Thyroid gland (tissue), 4 donors: ENCODE measurements around the gene PDGFRB. TPM values are rescaled to one million over a fixed set of nuclear protein-coding genes. Genes with fewer than 3 reads are reported as not detected.

ENCODE experiments used
- DNase-seq, 2 donors: peaks; one replicate each; pipeline ENCODE4 v3.0.0-alpha.2; 2019
- H3K27ac ChIP-seq, 3 donors: fragments of 200-600 bp; sonication (generic); 1 replicate in 2 of 3; 2 replicates in 1 of 3; pipeline ENCODE4 v1.5.1; 2016 to 2019; ENCODE audit warnings: mild to moderate bottlenecking in 1 of 3, moderate library complexity in 1 of 3
- H3K27me3 ChIP-seq: fragments of 200-600 bp; sonication (generic); one replicate; pipeline ENCODE4 v1.5.1; 2019
- H3K36me3 ChIP-seq, 2 donors: fragments of 200-600 bp; sonication (generic); one replicate each; pipeline ENCODE4 v1.5.1; 2016 to 2019
- H3K4me1 ChIP-seq, 2 donors: fragments of 200-600 bp; sonication (generic); one replicate each; pipeline ENCODE4 v1.5.1; 2017 to 2019
- H3K4me3 ChIP-seq, 3 donors: fragments of 200-600 bp; sonication (generic); replicated peaks in 1 of 3; 1 replicate in 2 of 3; 2 replicates in 1 of 3; pipeline ENCODE4 v1.5.1; 2016; ENCODE audit warnings: mild to moderate bottlenecking in 1 of 3
- H3K9me3 ChIP-seq: fragments of 200-600 bp; sonication (generic); one replicate; pipeline ENCODE4 v1.5.1; 2017
- CTCF ChIP-seq, 6 experiments: fragments of 200-600 bp in 3 of 6; fragments of 450-650 bp in 3 of 6; sonication (generic) in 3 of 6; IDR thresholded peaks; one replicate each; pipeline ENCODE4 v1.5.1; 2016 to 2019; ENCODE audit warnings: antibody characterized with exemption in 6 of 6, mild to moderate bottlenecking in 2 of 6, inconsistent platforms in 1 of 6, moderate library complexity in 1 of 6
- POLR2A ChIP-seq, 2 donors: fragments of 450-650 bp; IDR thresholded peaks; one replicate each; pipeline ENCODE4 v1.6.1; 2017; ENCODE audit warnings: antibody characterized with exemption in 2 of 2, mild to moderate bottlenecking in 2 of 2, moderate library complexity in 1 of 2
- WGBS, 2 donors: methylation state at CpG; one replicate each; pipeline ENCODE4 v1.1.5; 2017; 5-methylcytosine and 5-hydroxymethylcytosine counted together
- intact Hi-C: fragments of 100-400 bp; cut with DNase I; formaldehyde crosslinking; loops from one replicate; pipeline ENCODE4 v1.15.1; 2023
- total RNA-seq, 4 donors: library from RNA; depleted of rRNA; stranded (reverse); fragments of >200 nt; gene quantifications; one replicate each; pipeline ENCODE4 v1.2.3, GENCODE V29; 2016

PDGFRB gene
- total RNA-seq, 4 donors from 2014 or later: 47.3 to 108 (median 84.8) TPM

- Histone ChIP-seq H3K4me3 (no peak overlapping the region), H3K9me3 (no peaks in the 10 kb centered on the region), H3K4me1 (peaks cover 0 to 6% of the 10 kb centered on the region in 2 donors), H3K36me3 (no peaks in the 10 kb centered on the region), H3K27ac (no peak overlapping the region), H3K27me3 (peaks cover 14% of the 10 kb centered on the region)
- intact Hi-C loops: no loop called here
- no peak for DNase-seq
- WGBS, 2 donors: 35 to 40% methylated on average over 13 to 15 of the region's 16 CpGs
- TF ChIP-seq POLR2A (IDR thresholded peaks at IDR 0.05) (no peak), CTCF (IDR thresholded peaks at IDR 0.05) (no peak)
Measured at GRCh38 chr5:150190503-150190979, 34.9 kb upstream of the PDGFRB start.

GRCh38 chr5:150189728-150190502 lies 34.3 kb upstream of the PDGFRB start, which contains the start of gene SLC6A7:
SLC6A7 (plus strand) TSS chr5:150190062; CDS start chr5:150190328, 266 bp downstream.
- WGBS, 2 donors: 5 to 11% methylated on average over 15 to 34 of the region's 58 CpGs
- intact Hi-C loops: no loop called here
- Histone ChIP-seq H3K36me3 (no peaks in the 10 kb centered on the region), H3K27me3 (peaks cover 14% of the 10 kb centered on the region), H3K27ac (no peak within 1 kb of the TSS), H3K4me1 (peaks cover 0 to 6% of the 10 kb centered on the region in 2 donors), H3K9me3 (no peaks in the 10 kb centered on the region), H3K4me3 (no peak within 1 kb of the TSS)
- DNase-seq: no peak
- TF ChIP-seq POLR2A (IDR thresholded peaks at IDR 0.05) (no peak), CTCF (IDR thresholded peaks at IDR 0.05) (no peak)

GRCh38 chr5:150189326-150189725 lies 33.7 kb upstream of the PDGFRB start:
- no peaks in the 10 kb centered on the region for H3K9me3 ChIP-seq
- H3K27ac ChIP-seq: no peak overlapping the region
- no peaks in the 10 kb centered on the region for H3K36me3 ChIP-seq
- peaks cover 0 to 6% of the 10 kb centered on the region in 2 donors for H3K4me1 ChIP-seq
- H3K27me3 ChIP-seq: peaks cover 14% of the 10 kb centered on the region
- TF ChIP-seq CTCF (IDR thresholded peaks at IDR 0.05): no peak
- no peak for TF ChIP-seq POLR2A (IDR thresholded peaks at IDR 0.05)
- intact Hi-C loops: no loop called here
- no peak for DNase-seq
- 72 to 93% methylated on average over 3 of the region's 3 CpGs for WGBS, 2 donors
- no peak overlapping the region for H3K4me3 ChIP-seq

- 70 to 77% methylated on average over 3 of the region's 3 CpGs for WGBS, 2 donors
- Histone ChIP-seq H3K4me1 (peaks cover 0 to 6% of the 10 kb centered on the region in 2 donors), H3K4me3 (no peak overlapping the region), H3K27me3 (peaks cover 14% of the 10 kb centered on the region), H3K9me3 (no peaks in the 10 kb centered on the region), H3K36me3 (no peaks in the 10 kb centered on the region), H3K27ac (no peak overlapping the region)
- intact Hi-C loops: no loop called here
- no peak for TF ChIP-seq POLR2A (IDR thresholded peaks at IDR 0.05)
- TF ChIP-seq CTCF (IDR thresholded peaks at IDR 0.05): no peak
- DNase-seq: no peak
Measured at GRCh38 chr5:150188146-150188842, 32.6 kb upstream of the PDGFRB start.

- intact Hi-C loops: no loop called here
- TF ChIP-seq CTCF (IDR thresholded peaks at IDR 0.05) (no peak), POLR2A (IDR thresholded peaks at IDR 0.05) (no peak)
- Histone ChIP-seq H3K4me3 (no peak overlapping the region), H3K4me1 (peaks cover 0 to 6% of the 10 kb centered on the region in 2 donors), H3K27ac (no peak overlapping the region), H3K36me3 (no peaks in the 10 kb centered on the region), H3K27me3 (peaks cover 14% of the 10 kb centered on the region), H3K9me3 (no peaks in the 10 kb centered on the region)
- DNase-seq: no peak
- 67% methylated on average over 4 of the region's 4 CpGs for WGBS, 2 donors
Measured at GRCh38 chr5:150186897-150187296, 31.3 kb upstream of the PDGFRB start.
